OCI-LY3 (cell line): ENCODE results near the gene NHERF2.

Experiments
- H2AFZ ChIP-seq: fragments of 200-600, 300-600 bp; shearing (Covaris generic); 2 replicates; pipeline ENCODE4 v1.6.0; 2014; ENCODE audit warnings: antibody characterized with exemption, low read depth, low read length
- H3K27ac ChIP-seq: fragments of 200-600, 300-600 bp; sonication (generic); 2 replicates; pipeline ENCODE4 v1.5.1; 2014; ENCODE audit warnings: mild to moderate bottlenecking, low read length, moderate library complexity, mixed read lengths
- H3K27me3 ChIP-seq: fragments of 200-600, 300-600 bp; sonication (generic); 2 replicates; pipeline ENCODE4 v1.6.1; 2014; ENCODE audit warnings: low read depth, low read length, mixed read lengths
- H3K36me3 ChIP-seq: fragments of 200-600, 300-600 bp; sonication (generic); replicated peaks from 2 replicates; pipeline ENCODE3; 2014; ENCODE audit warnings: low read depth, low read length, mixed read lengths
- H3K4me1 ChIP-seq: fragments of 300-600, 200-600 bp; sonication (generic); 2 replicates; pipeline ENCODE4 v1.6.1; 2014; ENCODE audit warnings: low read length, mixed read lengths
- H3K4me2 ChIP-seq: fragments of 200-600, 300-600 bp; sonication (generic); 2 replicates; pipeline ENCODE4 v1.6.1; 2014; ENCODE audit warnings: low read length, mixed read lengths
- H3K4me3 ChIP-seq: fragments of 300-600, 200-600 bp; sonication (generic); 2 replicates; pipeline ENCODE4 v1.5.1; 2014; ENCODE audit warnings: antibody characterized with exemption, mild to moderate bottlenecking, low read length, moderate library complexity
- H3K79me2 ChIP-seq: fragments of 300-600, 200-600 bp; shearing (Covaris generic); 2 replicates; pipeline ENCODE4 v1.6.1; 2014; ENCODE audit warnings: mild to moderate bottlenecking, low read length, mixed read lengths
- H3K9ac ChIP-seq: fragments of 300-600, 200-600 bp; shearing (Covaris generic); 2 replicates; pipeline ENCODE4 v1.6.0; 2014; ENCODE audit warnings: mild to moderate bottlenecking, low read length, moderate library complexity
- H3K9me3 ChIP-seq: fragments of 200-600, 300-600 bp; shearing (Covaris generic); 2 replicates; pipeline ENCODE4 v1.6.1; 2014; ENCODE audit warnings: low read length, mixed read lengths; ENCODE audit not compliant: insufficient read depth
- H4K20me1 ChIP-seq: fragments of 200-600, 300-600 bp; sonication (generic); 2 replicates; pipeline ENCODE4 v1.6.1; 2016; ENCODE audit warnings: low read length, mixed read lengths; ENCODE audit not compliant: insufficient read depth
- EZH2phosphoT487 ChIP-seq: fragments of 200-600 bp; shearing (Covaris generic); IDR thresholded peaks from 2 replicates; pipeline ENCODE4 v1.6.1; 2018; ENCODE audit warnings: antibody characterized with exemption, mixed run types, low read depth
- TF ChIP-seq, protein P1 (sequence below): fragments of 200-600, 300-600 bp; sonication (generic); IDR thresholded peaks from 2 replicates; pipeline ENCODE4 v1.5.1; 2014; ENCODE audit warnings: antibody characterized with exemption, low read length, low read depth

Gene NHERF2

DNA sequence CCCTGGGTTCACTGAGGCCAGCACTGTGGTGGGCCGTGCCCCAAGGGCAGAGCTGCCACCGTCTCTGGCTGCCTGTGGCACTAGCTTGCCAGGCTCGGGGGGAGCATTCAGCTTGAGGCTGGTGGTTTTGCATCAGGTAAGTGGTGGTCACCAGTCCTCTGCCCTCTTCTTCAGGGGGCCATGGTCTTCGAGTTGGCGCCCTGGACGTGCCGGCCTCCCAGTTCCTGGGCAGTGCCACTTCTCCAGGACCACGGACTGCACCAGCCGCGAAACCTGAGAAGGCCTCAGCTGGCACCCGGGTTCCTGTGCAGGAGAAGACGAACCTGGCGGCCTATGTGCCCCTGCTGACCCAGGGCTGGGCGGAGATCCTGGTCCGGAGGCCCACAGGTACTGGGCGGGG lies 53.3 kb downstream of the NHERF2 start:
- no peaks in the 10 kb centered on the region for H3K9me3 ChIP-seq
- no peak overlapping the region for H2AFZ ChIP-seq
- no peak overlapping the region for H3K27ac ChIP-seq
- no peak overlapping the region for H3K4me2 ChIP-seq
- H3K27me3 ChIP-seq, result no peaks in the 10 kb centered on the region
- H3K9ac ChIP-seq, result no peak overlapping the region
- no peaks in the 10 kb centered on the region for H3K36me3 ChIP-seq
- no peaks in the 10 kb centered on the region for H4K20me1 ChIP-seq
- no peak for TF ChIP-seq EZH2phosphoT487
- TF ChIP-seq, protein P1, sequence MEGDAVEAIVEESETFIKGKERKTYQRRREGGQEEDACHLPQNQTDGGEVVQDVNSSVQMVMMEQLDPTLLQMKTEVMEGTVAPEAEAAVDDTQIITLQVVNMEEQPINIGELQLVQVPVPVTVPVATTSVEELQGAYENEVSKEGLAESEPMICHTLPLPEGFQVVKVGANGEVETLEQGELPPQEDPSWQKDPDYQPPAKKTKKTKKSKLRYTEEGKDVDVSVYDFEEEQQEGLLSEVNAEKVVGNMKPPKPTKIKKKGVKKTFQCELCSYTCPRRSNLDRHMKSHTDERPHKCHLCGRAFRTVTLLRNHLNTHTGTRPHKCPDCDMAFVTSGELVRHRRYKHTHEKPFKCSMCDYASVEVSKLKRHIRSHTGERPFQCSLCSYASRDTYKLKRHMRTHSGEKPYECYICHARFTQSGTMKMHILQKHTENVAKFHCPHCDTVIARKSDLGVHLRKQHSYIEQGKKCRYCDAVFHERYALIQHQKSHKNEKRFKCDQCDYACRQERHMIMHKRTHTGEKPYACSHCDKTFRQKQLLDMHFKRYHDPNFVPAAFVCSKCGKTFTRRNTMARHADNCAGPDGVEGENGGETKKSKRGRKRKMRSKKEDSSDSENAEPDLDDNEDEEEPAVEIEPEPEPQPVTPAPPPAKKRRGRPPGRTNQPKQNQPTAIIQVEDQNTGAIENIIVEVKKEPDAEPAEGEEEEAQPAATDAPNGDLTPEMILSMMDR, result no peak
- H3K79me2 ChIP-seq, result no peaks in the 10 kb centered on the region
- no peak overlapping the region for H3K4me3 ChIP-seq
- no peaks in the 10 kb centered on the region for H3K4me1 ChIP-seq

DNA sequence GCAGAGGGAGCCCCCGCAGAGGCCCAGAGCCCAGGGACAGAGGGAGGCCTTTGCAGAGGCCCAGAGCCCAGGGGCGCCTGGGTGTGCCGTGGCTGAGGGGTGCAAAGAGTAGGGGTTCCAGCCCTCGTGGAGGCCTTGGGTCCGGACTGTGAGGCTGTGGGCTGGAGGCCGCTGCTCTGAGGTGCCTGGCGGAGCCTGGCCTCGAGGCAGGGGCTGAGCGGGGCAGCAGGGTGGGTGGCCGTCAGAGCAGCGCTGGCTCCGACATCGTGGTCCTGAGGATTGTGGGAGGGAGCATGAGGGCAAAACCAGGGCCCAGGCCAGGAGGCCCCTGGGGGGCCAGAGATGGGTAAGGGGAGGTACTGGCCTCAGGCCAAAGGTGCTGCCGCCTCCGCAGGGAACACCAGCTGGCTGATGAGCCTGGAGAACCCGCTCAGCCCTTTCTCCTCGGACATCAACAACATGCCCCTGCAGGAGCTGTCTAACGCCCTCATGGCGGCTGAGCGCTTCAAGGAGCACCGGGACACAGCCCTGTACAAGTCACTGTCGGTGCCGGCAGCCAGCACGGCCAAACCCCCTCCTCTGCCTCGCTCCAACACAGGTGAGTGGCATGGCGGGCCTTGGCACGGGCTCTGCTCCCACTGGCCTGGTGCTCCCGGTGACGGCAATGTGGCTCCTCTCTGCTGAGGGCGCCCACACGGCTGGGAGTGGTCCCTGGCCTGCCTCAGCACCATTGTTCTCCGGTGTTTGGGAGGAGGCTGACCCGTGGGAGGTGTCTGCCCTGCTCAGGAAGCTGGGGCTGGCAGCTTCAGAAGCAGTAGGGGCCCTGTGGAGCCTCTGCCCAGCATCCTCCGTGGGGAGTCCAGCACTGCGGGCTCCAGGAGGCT lies 54.7 kb downstream of the NHERF2 start:
- no peaks in the 10 kb centered on the region for H3K36me3 ChIP-seq
- no peaks in the 10 kb centered on the region for H4K20me1 ChIP-seq
- no peaks in the 10 kb centered on the region for H3K79me2 ChIP-seq
- H3K9ac ChIP-seq, result no peak overlapping the region
- H3K4me1 ChIP-seq, result no peaks in the 10 kb centered on the region
- H2AFZ ChIP-seq, result no peak overlapping the region
- TF ChIP-seq, protein P1, result no peak
- no peak for TF ChIP-seq EZH2phosphoT487
- no peak overlapping the region for H3K4me3 ChIP-seq
- H3K27ac ChIP-seq, result no peak overlapping the region
- H3K9me3 ChIP-seq, result no peaks in the 10 kb centered on the region
- no peak overlapping the region for H3K4me2 ChIP-seq
- H3K27me3 ChIP-seq, result no peaks in the 10 kb centered on the region

DNA sequence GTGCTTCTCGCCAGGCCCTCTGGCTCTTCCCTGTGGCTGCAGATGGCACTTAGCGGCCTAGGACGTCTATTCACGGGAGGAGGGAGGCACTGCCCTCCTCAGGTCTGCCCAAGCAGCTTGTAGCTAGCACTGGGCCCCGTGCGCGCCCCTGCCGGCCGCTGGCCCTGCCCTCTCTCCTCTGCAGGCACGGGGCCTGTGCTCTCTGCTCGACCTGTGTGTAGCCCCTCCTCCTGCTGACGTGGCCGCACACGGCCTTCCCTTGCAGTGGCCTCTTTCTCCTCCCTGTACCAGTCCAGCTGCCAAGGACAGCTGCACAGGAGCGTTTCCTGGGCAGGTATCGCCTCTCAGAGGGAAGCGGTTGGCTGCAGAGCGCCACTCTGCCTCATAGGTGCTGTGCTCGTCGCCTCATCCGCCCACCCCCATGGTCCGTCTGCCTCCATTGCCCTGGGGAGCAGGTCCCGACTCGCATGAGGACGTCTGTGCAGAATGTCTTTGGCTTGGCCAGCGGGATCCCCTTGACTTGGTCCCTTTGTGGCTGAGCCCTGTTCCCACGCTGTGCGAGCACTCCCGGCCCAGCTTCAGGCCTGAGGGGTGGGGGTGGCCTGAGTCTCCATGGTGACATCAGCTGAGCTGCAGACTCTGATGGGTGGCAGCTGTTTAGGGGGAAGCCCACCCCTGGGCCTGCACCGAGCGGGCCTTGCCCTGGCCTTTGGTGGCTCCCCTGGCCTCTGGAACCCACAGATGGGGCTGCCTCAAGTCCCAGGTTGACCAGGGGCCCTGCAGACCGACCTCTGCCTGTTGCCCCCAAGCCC lies 55.7 kb downstream of the NHERF2 start:
- TF ChIP-seq, protein P1, result no peak
- no peak for TF ChIP-seq EZH2phosphoT487
- Histone ChIP-seq H3K4me1 (no peaks in the 10 kb centered on the region), H3K4me2 (no peak overlapping the region), H3K27me3 (no peaks in the 10 kb centered on the region), H3K36me3 (no peaks in the 10 kb centered on the region), H4K20me1 (no peaks in the 10 kb centered on the region), H3K27ac (no peak overlapping the region), H2AFZ (no peak overlapping the region), H3K9ac (no peak overlapping the region), H3K79me2 (no peaks in the 10 kb centered on the region), H3K4me3 (no peak overlapping the region), H3K9me3 (no peaks in the 10 kb centered on the region)

DNA sequence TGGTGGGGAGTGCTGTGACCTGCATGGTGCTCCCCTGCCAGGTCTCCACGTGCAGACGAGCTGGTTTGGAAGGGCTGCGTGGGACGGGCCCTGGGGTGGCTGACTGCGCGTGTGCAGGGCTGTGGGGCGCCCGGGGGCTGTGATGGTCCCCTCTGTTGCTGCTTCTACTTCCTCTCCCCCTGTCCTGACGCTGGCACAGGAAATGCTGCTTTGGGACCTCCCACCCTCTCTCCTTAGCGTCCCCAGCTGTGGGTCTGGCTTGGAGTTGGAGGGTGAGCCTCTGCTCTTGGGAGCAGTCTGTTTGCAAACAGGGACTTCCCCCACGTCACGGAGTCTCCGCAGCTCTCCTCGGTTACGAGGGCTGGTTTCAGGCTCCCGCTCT lies 56.3 kb downstream of the NHERF2 start:
- Histone ChIP-seq H4K20me1 (no peaks in the 10 kb centered on the region), H3K79me2 (no peaks in the 10 kb centered on the region), H3K4me1 (no peaks in the 10 kb centered on the region), H2AFZ (no peak overlapping the region), H3K4me2 (no peak overlapping the region), H3K36me3 (no peaks in the 10 kb centered on the region), H3K4me3 (no peak overlapping the region), H3K27me3 (no peaks in the 10 kb centered on the region), H3K9ac (no peak overlapping the region), H3K9me3 (no peaks in the 10 kb centered on the region), H3K27ac (no peak overlapping the region)
- TF ChIP-seq, protein P1, result no peak
- TF ChIP-seq EZH2phosphoT487, result no peak
